HG03064 (cell line): ENCODE measurements around the gene PDGFRB.

ENCODE experiments used
- ATAC-seq: cut with Tn5 transposase; IDR thresholded peaks from one replicate; pipeline ENCODE4 v1.9.1; 2021; ENCODE audit warnings: low read depth; ENCODE audit not compliant: unreplicated experiment

The PDGFRB gene

GRCh38 chr5:150133581-150134197 is 22.0 kb downstream of the PDGFRB start:
- no peak for ATAC-seq

GRCh38 chr5:150132740-150133139 is 22.9 kb downstream of the PDGFRB start:
- no peak for ATAC-seq

DNA sequence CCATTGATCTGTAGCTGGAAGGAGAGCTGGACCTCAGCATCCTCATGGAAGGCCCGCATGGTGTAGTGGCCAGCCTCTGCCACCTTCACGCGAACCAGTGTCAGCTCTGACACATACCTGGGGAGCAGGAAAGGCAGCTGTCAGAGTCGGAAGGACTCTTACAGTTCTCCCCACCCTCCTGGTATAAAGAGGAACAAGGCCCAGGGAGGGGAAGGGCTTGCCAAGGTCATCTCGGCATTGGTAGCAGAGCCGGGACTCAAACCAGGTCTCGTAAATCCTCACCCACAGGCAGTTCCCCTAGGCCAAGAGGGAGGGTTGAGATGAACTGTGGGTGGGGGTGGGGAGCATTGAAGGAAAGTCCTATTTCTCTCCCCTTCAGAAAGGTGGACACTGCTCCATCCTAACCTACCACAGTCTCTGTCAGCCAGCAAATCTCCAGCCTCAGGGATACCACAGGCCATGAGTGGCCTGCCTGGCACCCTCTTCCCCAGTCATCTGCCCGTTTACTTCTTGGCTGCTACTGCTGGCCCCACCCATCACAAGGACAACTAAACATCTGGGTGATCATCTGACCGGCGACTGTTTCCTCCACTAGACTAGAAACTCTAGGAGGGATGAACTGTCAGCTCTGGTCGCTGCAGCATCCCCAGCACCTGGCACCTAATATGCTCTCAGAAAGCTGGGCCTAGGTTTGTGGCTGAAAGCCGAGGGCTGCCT is 23.5 kb downstream of the PDGFRB start:
- ATAC-seq = no peak

DNA sequence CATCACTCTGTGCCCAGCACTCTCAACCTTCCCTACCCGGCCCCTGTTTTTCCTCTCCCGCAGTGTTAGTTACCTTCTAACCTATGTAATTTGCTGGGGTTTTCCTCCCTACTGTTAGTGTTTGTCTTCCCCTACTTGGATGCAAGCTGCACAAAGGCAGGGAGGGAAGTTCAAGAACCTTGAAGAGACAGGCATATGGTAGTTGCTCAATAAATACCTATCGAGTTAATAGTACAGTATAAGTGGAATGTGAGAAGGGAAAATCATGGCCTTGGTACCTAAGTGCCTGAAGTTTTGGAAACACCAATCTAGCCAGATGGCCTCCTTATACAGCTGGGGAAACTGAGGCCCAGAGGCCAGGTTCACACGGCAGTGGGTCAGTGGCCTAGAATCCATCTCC is 24.2 kb downstream of the PDGFRB start:
- no peak for ATAC-seq

GRCh38 chr5:150130493-150130922 is 25.1 kb downstream of the PDGFRB start:
- ATAC-seq = no peak

- ATAC-seq = no peak
These were observed 25.7 kb downstream of the PDGFRB start for GRCh38 chr5:150129813-150130492.

DNA sequence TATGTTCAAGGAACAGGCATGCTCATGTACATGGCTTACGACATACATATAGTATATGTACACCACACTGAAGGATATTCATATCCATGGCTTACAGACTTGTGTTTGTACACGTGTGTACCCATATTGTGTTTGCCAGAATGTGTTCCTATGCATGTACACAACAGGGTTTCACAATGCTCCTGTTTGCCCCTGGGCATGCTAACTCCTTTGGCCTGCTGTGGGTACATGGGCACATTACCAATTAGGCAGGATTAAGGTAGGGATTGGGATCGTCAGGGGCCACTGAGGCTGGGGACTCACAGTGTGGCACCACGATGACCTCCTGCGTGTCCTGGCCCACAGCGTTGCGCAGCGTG is 26.2 kb downstream of the PDGFRB start:
- no peak for ATAC-seq

- ATAC-seq = no peak
These were observed 28.8 kb downstream of the PDGFRB start for GRCh38 chr5:150126921-150127265.

DNA sequence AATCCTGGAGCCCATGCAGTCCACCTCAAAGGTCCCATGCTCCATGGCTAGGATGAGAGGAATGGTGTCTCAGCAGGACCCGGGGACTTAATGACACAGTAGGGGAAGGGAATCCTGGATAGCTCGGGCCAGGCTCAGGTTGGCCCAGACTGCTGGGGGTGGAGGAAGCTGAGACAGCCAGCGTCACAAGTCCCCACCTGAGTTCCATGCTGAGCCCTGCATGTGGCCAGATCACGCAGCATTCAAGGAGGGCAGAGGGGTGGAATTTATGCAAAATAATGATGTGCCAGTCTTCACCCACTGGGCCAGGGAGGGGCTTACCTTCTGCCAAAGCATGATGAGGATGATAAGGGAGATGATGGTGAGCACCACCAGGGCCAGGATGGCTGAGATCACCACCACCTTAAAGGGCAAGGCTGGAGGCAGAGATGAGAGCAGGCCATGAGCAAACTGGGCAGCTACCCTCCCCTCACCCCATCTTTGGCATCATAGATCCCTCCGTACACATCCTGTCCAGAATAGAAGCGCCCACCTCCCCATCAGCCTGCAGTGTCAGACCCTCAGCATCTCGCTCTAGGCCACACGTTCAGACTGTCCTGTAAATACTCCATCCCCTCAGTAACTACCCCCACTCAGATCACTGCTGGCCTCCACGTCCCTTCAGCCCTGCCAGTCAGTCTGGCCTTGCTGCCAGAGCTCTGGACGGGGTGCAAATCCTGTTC is 29.3 kb downstream of the PDGFRB start:
- no peak for ATAC-seq

GRCh38 chr5:150125334-150125733 is 30.3 kb downstream of the PDGFRB start:
- no peak for ATAC-seq

DNA sequence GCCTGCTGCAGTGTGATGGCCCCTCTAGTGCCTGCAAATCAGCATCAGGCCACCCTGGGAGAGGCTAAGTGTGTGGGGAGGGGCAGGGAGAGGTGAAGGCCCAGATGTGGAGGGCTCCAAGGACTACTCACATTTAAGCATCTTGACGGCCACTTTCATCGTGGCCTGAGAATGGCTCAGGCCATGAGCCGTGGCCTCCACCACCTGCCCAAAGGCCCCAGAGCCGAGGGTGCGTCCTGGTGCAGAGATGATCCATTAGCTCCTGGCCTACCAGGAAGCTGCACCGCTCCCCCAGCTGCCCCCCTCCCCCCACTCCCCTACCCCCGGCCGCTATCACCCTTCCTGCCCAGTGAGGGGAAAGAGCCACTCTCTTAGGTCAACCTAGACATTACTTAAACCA is 31.0 kb downstream of the PDGFRB start:
- ATAC-seq = no peak

DNA sequence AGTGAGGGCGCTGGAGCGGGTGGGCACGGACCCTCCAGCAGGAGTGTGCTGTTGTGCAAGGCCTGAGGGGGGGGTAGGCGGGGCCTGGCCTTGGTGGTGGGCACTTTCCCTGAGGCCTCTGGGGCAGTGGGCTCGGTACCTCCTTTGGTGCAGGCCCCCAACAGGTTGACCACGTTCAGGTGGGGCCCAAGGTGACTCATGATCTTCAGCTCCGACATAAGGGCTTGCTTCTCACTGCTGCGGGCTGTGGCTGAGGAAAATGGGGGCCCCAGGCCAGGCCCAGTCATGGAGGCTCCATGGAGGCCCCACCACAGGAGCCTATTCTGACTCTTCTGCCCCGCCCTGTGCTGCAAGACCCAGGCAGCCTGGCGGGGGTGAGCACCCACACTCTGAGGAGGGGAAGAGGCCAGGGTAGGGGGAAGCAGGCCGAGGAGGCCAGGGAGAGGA is 31.5 kb downstream of the PDGFRB start:
- ATAC-seq = no peak

DNA sequence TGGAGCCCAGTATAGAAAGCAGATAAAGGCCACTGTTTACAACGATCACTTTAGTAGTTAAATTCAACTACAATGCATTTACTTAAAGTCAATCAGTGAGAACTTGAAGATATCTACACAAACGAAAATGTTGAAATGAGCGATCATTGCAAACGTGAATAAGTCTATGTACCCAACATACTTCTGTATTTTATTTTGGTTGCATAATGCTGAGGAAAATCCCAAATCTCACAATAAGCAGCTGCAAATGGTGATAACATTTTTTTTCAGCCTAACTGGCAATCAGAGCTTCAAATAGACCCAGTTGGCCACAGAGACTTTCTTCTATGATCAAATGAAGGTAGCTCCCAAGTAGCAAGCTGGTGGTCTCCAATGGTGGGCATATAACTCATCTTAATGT is 32.1 kb downstream of the PDGFRB start:
- ATAC-seq = no peak

DNA sequence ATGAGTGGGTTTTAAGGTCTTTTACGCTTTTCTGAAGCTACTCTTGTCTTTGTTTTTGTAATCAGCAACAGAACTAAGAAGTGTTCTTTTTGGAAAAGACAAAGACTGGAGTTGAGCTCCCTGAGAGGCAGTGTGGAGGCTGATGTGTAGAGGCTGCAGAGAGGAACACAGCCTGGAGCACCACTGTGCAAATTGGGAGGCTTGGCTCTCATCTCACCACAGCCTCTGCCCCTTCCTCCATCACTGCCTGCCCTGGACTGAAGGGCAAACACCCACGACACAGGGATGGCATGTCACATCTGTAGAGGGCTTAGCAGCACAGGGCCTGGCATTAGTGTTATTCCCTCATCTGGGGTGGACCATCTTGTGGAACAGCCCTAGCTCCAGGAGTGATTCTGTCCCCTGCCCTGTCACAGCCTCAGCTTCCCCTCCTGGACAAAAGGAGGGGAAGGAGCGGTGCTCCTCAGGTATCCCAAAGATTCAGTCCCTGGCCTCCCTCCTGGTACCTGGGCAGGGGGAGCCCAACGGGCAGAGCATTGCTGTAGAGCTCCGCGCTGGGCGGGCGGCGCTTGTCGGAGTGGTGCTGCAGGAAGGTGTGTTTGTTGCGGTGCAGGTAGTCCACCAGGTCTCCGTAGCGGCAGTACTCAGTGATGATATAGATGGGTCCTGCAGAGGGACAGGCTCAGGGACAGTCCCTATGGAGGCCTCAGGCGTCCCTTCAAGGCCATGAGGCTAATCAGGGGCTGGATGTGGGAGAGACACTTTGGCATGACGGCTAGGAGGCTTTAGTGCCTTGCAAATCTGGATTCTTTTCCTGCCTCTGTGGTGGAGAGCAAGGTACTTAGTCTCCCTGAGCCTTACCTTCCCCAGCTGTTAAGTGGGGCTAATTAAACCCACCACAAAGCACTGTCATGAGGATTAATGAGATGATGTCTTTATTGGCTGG is 32.8 kb downstream of the PDGFRB start:
- no peak for ATAC-seq

DNA sequence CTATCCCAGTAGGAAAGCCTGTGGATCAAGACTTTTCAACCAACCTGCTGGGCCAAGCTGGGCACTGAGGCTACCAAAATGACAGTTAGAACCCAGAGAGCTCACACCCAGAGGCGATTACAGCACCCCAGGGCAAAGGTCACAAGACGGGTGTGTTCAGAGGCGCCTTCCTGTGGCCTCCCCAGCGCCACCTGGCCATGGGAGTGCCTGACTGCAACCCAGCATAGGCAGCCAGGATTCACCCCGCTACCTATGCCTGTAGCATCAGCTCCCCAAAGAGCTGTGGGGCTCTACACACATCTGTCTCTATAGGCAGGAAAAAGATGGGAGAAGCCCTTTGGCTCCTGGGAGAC is 33.5 kb downstream of the PDGFRB start:
- no peak for ATAC-seq

DNA sequence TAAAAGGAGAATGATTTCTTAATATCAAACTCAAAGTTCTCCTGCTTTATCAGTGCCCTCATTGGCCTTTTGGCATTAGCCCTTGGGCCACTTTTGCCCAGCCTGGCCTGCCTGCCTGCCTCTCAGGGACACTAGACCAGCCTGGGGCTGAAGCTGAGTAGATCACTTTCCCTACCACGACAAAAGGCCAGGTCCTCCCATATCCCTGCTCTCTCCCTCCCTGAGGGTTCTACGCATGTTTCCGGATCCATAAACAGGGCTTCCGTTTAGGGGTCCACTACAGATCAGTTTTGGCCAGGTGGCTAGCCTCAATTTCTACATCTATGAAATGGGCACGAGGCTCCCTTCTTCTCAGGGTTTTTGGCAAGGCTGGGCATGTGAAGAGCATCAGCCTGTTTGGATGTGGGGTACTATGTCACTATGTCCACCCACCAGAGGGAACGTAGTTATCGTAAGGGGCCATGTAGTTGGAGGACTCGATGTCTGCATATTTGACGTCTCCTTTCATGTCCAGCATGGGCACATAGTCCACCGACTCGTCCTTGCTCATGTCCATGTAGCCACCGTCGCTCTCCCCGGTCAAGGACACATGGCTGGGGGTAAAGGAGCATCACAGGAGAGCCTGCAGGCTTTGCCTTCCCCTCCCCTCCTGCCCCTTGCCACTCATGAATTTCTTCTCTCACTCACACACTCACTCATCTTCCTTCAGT is 34.0 kb downstream of the PDGFRB start:
- ATAC-seq = no peak

DNA sequence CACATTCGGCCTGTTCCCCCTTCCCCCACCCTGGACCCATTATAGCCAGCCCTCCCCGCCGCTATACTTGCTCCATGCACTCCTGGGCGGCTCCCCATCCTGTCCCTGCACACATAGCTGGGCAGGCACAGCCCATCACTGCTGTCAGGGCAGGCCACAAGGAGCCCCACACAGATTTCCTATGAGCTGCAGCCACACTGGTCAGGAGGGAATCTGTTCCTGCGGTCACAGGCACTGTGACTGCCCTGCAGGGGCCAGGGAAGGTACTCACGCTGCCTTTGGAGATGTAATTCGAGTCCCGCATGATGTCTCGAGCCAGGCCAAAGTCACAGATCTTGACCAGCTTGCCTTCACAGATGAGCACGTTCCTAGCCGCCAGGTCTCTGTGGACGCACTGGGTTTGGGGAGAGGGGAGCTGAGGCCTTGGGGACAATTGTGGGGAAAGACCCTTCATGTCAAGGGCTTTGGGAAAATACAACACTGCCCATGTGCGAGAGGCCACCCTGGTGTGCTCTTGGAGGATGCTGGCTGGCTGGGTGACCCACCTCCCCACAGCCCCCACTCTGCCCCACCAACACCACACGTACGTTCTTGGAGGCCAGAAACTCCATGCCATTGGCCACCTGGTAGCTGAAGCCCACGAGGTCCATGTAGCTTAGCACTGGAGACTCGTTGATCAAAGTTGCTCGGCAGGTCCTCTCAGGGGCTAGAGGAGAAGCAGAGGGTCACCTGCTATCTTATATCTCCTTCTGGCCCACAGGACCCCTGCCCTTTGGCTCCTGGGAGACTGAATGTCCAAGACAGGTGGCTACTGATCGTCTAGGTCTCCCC is 34.8 kb downstream of the PDGFRB start:
- ATAC-seq = no peak

GRCh38 chr5:150120062-150120441 is 35.6 kb downstream of the PDGFRB start:
- no peak for ATAC-seq
